ENCODE results near the gene SERTM1. TPM values are rescaled to one million over a fixed set of nuclear protein-coding genes. Genes with fewer than 3 reads are reported as not detected.

Gene SERTM1
- total RNA-seq: 1.4 TPM
- long read RNA-seq, transcript SERTM1-201 (2 exons, 3,207 nt): major isoform, 6 of 6 reads
- long read RNA-seq, partial matches to known transcripts: 0 of 6 reads
- long read RNA-seq, other reads (novel, unspliced or antisense): 0 of 6 reads

DNA sequence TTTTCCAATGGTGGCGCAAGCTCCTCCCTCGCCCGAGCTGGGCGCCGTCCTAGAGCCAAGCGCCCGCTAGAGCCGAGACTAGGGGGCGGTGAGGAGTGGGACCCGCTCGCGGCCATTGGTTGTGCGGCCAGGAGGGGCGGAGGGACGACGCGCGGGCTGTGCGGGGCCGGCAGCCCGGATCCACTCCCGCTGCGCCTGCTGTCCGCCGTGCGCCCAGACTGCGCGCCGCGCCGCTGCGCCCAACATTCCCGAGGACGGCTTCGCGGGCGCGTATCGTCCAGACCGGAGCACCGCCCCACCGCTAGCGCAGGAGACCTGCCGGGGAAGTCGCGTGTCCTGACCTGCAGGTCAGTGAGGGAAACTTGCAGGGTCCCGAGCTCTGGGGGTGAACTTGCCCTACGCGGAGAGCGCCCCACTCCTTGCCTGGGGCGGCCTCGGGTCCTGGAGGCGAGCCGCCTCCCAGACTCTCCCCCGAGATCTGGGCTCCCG lies at the start of gene SERTM1:
Gene SERTM1 (plus strand): TSS at position 183 of the 489 bp plus-strand sequence. CDS start 21,059 bp downstream, outside the sequence.
- intact Hi-C loops (cut with DNase I): no loop called here
- ATAC-seq (ENCODE audit: poor library complexity) (peak; percentile 96), DNase-seq (peak; percentile 57)

DNA sequence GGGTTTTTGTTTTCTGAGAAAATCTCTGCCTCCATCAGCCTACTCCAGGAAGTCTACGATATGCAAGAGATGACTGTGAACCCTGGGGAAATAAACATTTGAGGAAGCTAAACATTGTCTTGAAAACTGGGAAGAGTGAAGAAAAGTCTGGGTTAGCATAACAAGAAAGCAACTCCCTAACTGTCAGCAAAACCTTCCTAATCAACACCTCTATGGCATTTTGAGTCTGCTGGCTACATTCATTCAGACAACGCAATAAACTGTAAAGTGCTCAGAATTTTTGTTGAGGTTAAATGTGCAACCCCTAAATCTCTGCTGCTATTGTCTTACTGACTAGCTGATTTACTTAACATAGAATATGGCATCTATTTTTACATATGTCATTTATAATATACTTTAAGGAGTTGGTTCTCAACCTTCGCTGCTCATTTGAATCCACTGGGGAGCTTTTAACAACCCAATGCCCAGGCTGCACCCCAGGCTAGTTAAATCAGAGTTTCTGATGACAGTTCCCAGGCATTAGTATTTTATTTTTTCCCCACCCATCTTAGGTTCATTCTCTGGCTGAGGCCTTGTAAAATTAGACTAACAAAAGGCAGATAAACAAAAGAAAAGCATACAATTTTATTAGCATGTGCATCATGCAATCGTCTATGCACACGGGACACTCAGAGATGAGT lies 45.3 kb upstream of the SERTM1 start:
- ATAC-seq (ENCODE audit: poor library complexity) (no peak), DNase-seq (no peak)
- intact Hi-C loops (cut with DNase I): no loop called here

DNA sequence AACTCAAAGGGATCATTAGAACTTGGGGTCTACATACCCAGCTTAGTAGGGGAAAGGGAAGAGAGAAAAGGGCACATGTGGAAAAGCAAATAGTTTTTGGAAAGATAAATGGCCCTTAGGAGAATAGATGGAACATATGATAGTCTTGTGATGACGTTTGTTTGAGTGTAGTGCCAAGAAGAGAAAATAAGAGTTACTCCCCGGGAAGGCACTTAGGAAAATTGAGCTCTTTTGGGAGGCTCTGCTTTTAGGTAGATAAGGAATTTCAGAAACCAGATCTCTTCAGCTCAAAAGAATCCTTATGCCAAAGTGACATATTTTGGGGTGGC lies 44.8 kb upstream of the SERTM1 start:
- DNase-seq (no peak), ATAC-seq (ENCODE audit: poor library complexity) (no peak)
- intact Hi-C loops (cut with DNase I): no loop called here

DNA sequence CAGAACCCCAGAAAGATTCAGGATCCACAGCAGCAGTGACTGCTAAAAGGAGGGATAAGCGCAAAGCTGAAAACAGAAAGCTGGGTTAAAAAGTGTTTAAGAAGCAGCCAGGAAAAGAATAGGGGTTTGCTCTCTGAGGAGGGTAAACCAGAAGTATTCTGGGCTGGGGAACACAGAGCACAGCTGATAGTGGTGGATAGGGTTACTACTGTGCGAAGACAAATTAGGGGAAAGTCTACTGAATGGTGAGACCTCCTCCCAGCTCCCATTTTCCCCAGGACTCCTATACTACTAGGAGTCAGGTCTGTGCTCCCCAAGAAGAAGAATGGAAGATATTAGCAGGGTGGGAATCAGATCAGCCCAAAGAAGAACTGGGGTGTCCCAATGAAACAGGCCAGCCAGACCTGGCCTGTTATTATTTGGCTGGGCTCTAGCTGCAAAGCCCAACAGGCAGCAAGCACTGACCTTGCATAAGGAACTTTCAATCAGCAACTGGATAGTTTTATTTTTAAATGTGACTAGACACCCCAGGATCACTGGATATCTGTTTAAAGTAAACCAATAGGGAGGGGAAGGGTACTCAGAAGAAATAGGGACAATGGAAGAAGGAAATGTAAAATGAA lies 43.5 kb upstream of the SERTM1 start:
- intact Hi-C loops (cut with DNase I): no loop called here
- no peak for DNase-seq
- ATAC-seq (ENCODE audit: poor library complexity): peak; percentile 75

DNA sequence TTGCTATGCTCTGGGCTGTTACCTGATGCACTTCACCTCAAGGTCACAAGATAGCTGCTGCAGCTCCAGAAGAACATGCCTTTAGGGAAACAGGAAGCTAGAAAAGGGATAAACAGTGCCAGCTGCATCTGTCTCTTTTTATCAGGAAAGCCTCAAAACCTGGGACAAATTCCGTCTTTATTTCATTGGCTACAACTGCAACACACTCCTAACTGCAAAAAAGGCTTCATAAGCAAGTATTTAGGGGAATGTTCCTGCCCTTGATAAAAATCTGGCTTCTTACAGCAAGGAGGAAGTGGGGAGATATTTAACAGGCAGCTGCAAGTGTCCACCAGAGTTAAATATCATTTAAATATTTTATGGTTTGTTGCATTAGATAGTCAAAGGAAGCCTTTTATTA lies 34.2 kb upstream of the SERTM1 start:
- ATAC-seq (ENCODE audit: poor library complexity): no peak
- intact Hi-C loops (cut with DNase I): no loop called here

DNA sequence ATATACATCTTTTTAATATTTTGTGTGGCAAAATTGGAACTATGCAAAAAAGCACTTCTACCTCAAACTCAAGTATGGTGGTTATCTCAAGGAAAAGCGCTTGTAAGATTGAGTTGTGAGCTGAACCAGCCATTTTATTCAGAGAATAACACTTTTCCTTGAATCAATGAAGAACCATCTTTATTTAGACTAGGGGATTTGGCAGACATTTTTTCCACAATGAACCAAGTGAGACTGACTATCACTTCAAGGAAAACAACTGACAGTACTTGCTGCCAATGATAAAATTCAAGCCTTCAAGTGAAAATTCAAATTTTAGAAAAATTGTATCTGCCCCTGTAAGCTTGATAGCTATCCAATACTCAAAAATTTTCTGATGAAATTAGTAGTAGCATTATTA lies 23.2 kb upstream of the SERTM1 start:
- DNase-seq (no peak), ATAC-seq (ENCODE audit: poor library complexity) (no peak)
- intact Hi-C loops (cut with DNase I): no loop called here

More for the DNA sequence above, 34.2 kb upstream of the SERTM1 start:
- no peak for DNase-seq

DNA sequence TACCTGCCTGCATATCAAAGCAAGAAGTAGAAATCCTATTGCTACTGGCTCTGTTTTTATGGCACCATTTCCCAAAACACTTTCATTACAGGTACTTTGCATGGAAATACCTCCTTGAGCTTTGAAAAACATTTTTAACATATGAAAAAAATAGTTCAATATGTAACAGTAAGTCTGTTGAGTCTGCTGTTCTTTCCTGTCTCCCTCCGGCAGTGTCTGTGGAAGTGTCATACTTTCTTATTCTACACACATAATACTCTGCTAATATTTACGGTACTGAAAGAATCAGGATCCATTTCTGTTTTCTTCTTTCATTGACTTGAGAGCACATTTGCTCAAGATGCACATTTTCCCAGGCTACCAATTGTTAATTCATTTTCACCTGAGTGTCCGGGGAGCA lies 8.2 kb upstream of the SERTM1 start:
- no peak for DNase-seq
- intact Hi-C loops (cut with DNase I): no loop called here
- no peak for ATAC-seq (ENCODE audit: poor library complexity)

DNA sequence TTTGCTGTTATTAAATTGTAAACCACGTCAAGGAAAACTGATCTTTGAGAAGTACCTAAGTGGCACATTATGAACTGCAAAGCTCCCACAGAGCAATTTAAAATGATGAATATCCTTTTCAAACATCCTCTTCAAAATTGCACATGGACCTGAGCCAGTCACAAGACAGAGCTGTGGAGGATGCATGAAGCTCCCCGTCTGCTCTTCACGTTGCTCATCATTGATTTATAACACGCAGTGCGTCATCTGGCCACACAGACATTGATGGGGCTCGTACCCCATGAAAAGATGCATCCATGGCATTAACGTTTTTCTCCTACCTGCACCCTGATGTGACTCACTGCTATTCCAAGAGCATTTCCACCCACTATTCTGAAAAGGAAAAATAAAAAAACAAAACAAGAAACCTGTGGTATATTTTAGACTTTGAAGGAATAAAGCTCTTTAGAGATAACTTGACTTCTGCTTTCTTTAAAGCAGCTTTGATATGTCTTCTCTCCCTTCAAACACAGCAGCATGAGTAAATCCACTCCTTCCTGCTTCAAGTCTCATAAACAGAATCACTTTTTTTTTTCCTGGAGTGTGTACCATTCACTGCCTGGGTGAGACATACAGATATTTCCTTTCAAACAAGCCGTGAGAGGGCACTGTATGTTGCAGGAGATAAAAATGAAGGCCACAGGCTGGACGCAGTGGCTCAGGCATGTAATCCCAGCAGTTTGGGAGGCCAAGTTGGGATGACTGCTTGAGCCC lies 7.2 kb upstream of the SERTM1 start:
- DNase-seq (no peak), ATAC-seq (ENCODE audit: poor library complexity) (no peak)
- intact Hi-C loops (cut with DNase I): no loop called here

DNA sequence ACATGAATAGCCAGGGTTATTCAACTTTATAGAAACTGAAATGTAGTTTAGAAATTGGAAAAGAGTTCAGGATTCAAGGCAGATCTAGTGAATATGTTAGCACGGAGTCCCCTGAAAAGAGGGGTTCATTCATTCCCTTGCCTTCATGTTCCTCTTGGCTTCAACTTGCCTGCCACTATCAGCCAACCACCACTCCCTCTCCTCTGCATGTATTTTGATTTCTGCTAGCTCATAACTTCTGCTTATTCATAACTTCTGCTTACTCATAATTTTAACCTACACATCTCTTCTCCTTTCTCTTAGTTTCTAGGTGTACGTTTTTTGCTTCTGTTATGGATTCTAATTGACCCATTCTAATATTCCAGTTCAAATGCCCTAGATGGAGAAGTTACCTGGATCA lies 5.5 kb upstream of the SERTM1 start:
- ATAC-seq (ENCODE audit: poor library complexity) (no peak), DNase-seq (no peak)
- intact Hi-C loops (cut with DNase I): no loop called here

DNA sequence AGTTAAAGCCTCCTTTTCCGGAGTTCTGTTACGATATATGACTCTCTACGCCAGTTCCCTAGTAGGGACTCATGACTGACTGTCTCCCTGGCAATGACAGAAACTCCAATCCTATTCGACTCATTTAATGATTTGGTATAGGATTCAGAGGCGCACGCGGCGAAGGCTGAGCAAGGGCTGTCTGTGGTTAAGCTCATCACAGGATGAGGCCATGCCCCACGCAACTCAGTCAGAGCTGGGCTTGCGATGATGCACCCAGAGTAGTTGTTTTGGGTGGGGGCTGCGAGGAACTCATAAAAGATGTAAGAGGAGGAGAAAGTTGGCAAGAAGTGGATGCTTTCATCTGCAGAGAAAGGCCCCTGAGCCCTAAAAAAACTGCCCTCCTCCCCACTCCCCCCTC lies 468 bp upstream of the SERTM1 start:
- DNase-seq (peak; percentile 30), ATAC-seq (ENCODE audit: poor library complexity) (no peak)
- intact Hi-C loops (cut with DNase I): no loop called here

DNA sequence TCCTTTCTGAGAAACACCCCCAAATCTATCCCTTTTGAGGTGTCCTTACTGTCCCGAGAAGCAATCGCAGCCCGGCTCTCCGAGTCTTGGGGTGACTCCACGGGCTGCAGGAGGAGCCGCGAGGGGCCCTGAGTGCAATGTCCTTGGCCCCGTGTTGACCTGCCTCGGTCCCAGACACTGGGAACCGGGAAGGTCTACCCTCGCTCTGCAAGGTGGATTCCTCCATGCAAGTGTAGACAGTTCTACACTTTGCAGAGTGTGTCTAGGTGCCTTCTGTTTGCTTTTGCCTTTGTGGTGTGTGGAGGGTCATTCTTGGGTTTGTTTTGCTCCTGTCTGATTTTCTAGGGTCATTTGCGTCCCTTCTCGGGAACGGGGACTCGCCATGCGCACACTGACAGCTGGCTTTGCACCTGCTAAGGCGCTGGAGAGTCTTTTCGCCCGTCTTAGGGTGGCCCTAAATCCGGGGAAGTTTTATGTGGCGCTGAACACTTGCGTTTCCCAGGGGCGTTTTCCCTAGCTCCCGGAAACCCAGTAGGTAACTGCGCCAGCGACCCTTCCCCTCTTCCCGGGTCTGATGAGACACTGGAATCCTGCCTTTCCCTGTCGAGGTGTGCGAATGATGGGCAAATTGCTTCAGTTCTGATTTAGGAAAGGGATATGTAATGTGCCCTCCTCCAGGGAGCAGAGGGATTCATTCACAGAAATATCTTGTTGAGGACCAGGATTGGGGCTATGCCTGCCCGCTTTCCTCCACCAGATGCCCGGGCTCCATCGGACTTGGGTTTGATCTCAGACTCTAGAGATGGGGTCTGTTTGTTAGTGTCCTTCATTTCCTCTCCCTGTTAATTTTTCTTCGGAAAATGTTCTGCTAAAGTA lies 755 bp downstream of the SERTM1 start:
- ATAC-seq (ENCODE audit: poor library complexity) (peak; percentile 55), DNase-seq (peak; percentile 29)
- intact Hi-C loops (cut with DNase I): no loop called here

DNA sequence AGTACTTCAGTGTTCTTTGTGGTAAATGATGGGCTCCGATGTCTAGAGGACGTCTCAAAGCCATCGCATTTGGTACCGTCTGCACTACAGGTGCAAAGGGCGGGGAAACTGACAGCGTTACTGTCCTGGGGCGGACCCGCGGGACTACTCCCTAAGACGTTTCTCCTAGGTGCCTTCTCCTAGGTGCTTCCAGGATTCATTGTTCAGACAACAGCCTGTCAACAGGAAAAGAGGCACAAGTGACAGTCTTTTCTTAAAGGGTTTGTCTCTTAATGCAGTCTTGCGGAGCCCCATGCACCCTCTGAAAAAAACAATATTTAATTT lies 1.4 kb downstream of the SERTM1 start:
- DNase-seq (no peak), ATAC-seq (ENCODE audit: poor library complexity) (no peak)
- intact Hi-C loops (cut with DNase I): no loop called here

DNA sequence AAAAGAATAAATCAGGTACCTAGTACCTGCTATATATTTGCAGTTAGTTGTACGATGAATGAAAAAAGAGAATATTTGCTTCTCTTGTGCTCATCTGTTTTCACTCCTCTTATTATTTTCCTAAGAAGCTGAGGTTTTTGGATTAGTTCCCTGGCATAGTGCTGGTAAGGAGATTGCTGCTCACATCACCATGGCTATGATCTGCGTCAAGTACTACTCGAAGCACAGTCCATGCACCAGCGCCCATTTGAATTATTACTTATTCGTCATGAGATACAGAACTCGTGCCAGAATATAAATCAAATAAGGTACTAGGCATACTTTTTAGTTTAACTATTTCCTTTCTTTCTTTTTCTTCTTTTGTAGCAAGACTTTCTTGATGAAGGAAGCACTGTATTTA lies 7.1 kb downstream of the SERTM1 start:
- DNase-seq (no peak), ATAC-seq (ENCODE audit: poor library complexity) (no peak)
- intact Hi-C loops (cut with DNase I): no loop called here

DNA sequence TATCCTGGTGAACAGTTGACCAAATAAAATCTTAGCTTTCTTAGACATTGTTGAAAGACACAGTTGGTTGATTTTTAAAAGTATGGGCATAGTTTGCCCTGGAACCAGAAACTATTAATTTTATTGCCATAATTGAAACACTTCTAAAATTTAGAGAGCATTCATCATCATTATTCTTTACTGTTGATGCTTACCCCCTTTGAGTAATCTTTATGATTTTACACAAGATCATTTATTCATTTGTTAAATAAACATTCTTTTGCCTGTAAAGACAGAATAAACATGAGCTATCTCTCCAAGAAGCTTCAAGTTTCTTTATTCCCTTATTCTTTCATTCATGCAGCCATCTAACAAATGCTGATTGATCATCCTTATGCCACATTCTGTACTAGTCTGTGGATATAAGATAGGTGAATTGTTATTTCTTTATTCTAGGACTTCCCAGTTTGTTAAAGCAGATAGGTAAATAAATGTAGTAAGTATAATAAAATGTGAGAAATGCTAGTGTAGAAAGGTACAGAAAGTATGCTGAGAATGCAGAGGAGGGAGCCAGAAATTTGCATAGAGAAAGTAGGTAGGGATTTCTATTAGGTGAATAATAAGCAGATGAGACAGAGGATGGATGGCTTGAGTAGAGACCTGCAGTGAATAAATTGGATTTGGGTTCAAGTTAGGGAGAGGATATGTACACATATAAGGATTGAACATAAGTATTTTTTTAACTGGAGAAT lies 8.2 kb downstream of the SERTM1 start:
- ATAC-seq (ENCODE audit: poor library complexity): no peak
- DNase-seq: no peak
- intact Hi-C loops (cut with DNase I): no loop called here

DNA sequence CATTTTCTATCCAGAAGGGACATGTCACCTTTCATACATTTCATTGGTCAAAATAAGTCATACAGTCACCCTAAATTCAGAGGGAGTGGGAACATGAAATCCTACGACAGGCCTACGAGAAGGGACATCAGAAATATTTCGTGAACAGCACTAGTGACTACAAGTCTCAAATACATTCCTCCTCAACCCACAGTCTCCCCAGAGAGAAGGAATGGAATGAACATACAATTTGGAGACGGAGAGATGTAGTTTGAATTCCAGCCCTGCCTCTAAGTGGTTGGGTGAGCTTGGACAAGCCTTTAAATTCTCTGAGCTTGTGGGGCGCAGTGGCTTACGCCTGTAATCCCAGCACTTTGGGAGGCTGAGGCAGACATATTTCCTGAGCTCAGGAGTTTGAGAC lies 9.9 kb downstream of the SERTM1 start:
- ATAC-seq (ENCODE audit: poor library complexity) (no peak), DNase-seq (no peak)
- intact Hi-C loops (cut with DNase I): no loop called here

DNA sequence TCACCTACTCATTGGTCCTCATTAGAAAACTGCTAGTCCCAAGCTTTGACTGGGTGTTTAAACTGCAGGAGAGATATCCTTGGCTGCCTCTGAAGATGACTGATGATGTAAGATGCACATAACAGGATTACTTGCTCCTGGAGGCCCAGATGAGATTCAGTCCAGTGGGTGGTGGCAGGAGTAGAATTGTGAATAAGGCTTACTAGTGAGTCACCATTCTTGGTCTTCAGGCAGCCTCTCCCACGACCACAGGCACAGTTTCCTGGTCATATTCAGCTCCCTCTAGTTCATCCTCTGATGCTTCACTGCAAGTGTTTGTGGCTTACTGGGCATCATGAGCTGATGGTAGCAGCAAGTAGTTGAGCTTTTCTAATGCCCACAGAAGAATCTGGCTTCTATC lies 12.1 kb downstream of the SERTM1 start:
- no peak for ATAC-seq (ENCODE audit: poor library complexity)
- DNase-seq: no peak
- intact Hi-C loops (cut with DNase I): no loop called here

DNA sequence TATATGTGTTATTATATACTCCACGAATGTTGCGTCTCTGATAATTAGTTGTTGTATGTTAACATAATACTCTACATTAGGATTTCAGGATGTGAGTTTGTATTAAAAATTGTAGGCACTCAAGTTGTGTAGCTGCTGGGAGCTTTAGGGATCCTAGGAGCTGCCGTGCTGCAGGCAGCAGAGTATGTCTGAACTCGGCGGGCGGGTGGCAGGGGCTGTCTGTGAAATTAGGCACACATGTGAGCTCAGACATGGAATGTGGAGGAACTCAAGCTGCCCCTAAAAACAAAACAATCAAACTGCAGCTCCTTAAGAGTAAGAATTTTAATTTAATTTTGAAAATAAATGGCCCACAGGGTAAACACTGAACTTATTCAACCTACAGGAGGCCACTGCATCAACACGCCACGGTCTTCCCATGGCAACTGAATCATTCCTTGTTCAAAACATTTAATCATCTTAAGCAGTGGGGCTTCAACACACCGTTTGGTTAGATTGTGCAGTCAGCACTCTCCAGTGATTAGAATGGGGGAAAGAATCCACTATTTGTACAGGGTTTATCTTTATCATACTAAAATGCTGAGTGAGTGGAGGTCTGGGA lies 22.7 kb downstream of the SERTM1 start:
- no peak for ATAC-seq (ENCODE audit: poor library complexity)
- DNase-seq: no peak
- intact Hi-C loops (cut with DNase I): no loop called here

DNA sequence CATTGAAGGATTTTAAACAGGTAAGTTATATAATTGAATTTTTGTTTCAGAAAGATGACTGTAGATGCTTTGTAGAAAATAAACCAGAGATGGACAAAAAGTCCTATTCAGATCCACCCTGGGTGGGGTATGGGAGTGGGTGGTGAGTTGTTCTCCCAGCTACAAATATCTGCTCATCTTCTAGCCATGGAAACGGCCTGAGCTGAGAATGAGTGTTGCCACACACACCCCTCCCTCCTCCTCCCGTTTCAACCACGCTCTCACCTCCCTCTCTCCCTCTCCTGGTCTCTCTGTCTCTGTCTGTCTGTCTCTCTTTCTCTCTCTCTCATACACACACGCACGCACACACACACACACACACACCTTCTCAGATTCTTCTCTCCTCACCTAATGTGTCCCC lies 26.4 kb downstream of the SERTM1 start:
- ATAC-seq (ENCODE audit: poor library complexity) (no peak), DNase-seq (no peak)
- intact Hi-C loops (cut with DNase I): no loop called here
